ENCODE measurements around the gene IRS1.

Gene IRS1

GRCh38 chr2:226720948-226721347 lies 78.7 kb downstream of the IRS1 start:
- DNase-seq, result no peak

- DNase-seq, result no peak
These were observed 81.9 kb downstream of the IRS1 start for GRCh38 chr2:226717719-226718118.

- DNase-seq, result no peak
These were observed 83.5 kb downstream of the IRS1 start for GRCh38 chr2:226716126-226716525.

GRCh38 chr2:226715347-226715990 lies 84.2 kb downstream of the IRS1 start:
- DNase-seq, result no peak

- no peak for DNase-seq
These were observed 86.7 kb downstream of the IRS1 start for GRCh38 chr2:226712941-226713340.

GRCh38 chr2:226711606-226712296 lies 87.9 kb downstream of the IRS1 start:
- DNase-seq, result no peak

- DNase-seq, result no peak
These were observed 92.1 kb downstream of the IRS1 start for GRCh38 chr2:226707499-226707898.

- no peak for DNase-seq
These were observed 93.7 kb downstream of the IRS1 start for GRCh38 chr2:226705965-226706364.

- DNase-seq, result no peak
These were observed 94.3 kb downstream of the IRS1 start for GRCh38 chr2:226705133-226705886.

- no peak for DNase-seq
These were observed 96.1 kb downstream of the IRS1 start for GRCh38 chr2:226703514-226703913.

- no peak for DNase-seq
These were observed 97.2 kb downstream of the IRS1 start for GRCh38 chr2:226702376-226702775.

GRCh38 chr2:226701052-226701451 lies 98.6 kb downstream of the IRS1 start:
- no peak for DNase-seq

- no peak for DNase-seq
These were observed 100.3 kb downstream of the IRS1 start for GRCh38 chr2:226699321-226699720.

GRCh38 chr2:226698671-226699070 lies 100.9 kb downstream of the IRS1 start:
- no peak for DNase-seq

GRCh38 chr2:226694586-226695284 lies 104.9 kb downstream of the IRS1 start:
- DNase-seq, result no peak

GRCh38 chr2:226694149-226694548 lies 105.5 kb downstream of the IRS1 start:
- DNase-seq, result no peak

- DNase-seq, result no peak
These were observed 106.1 kb downstream of the IRS1 start for GRCh38 chr2:226693521-226693920.

- DNase-seq, result no peak
These were observed 107.0 kb downstream of the IRS1 start for GRCh38 chr2:226692521-226693126.

- no peak for DNase-seq
These were observed 108.4 kb downstream of the IRS1 start for GRCh38 chr2:226691255-226691654.

GRCh38 chr2:226690461-226691024 lies 109.1 kb downstream of the IRS1 start:
- no peak for DNase-seq

- no peak for DNase-seq
These were observed 111.9 kb downstream of the IRS1 start for GRCh38 chr2:226687641-226688253.

- DNase-seq, result no peak
These were observed 115.1 kb downstream of the IRS1 start for GRCh38 chr2:226684563-226684959.
